Measurements from ENCODE around the gene REM2. TPM values are rescaled to one million over a fixed set of nuclear protein-coding genes. Genes with fewer than 3 reads are reported as not detected.

REM2 gene
- polyA plus RNA-seq, 1 of the 3 experiments (the other 2 are of a cell fraction) = 0.26 TPM

- Histone ChIP-seq H3K9ac (peak overlapping the region; percentile 88), H2AFZ (ENCODE audit: low read depth) (no peak overlapping the region), H3K4me3 (ENCODE audit: low read depth in 2 of 2, low read length in 1 of 2) (peak overlapping the region; percentile 54 to 71), H3K79me2 (ENCODE audit: insufficient read depth) (peaks cover 44% of the 10 kb centered on the region), H3K4me2 (peak overlapping the region; percentile 76), H4K20me1 (ENCODE audit: insufficient read depth) (no peaks in the 10 kb centered on the region), H3K9me3 (no peaks in the 10 kb centered on the region), H3K4me1 (ENCODE audit: control insufficient read depth in 1 of 2, insufficient read depth in 2 of 2, low read depth in 1 of 2, low read length in 1 of 2) (peaks cover 0 to 10% of the 10 kb centered on the region in 2 experiments; a peak in 1 of 4 replicates), H3K36me3 (replicated peaks in 1 of 2; ENCODE audit: control insufficient read depth in 1 of 2, insufficient read depth in 2 of 2, low read length in 1 of 2) (peaks cover 17 to 19% of the 10 kb centered on the region in 2 experiments), H3K9me2 (no peaks in the 10 kb centered on the region), H3K27me3 (ENCODE audit: insufficient read depth) (no peaks in the 10 kb centered on the region), H3K27ac (ENCODE audit: low read depth in 2 of 2, low read length in 1 of 2) (peak overlapping the region in 1 of 2 experiments; percentile 64; a peak in 2 of 4 replicates), H3F3A (replicated peaks; ENCODE audit: insufficient read depth) (peaks cover 12% of the 10 kb centered on the region)
- TF ChIP-seq NRF1 (IDR thresholded peaks at IDR 0.05; ENCODE audit: low read depth, low read length) = 0 out of 2 replicates have a peak, but pooled peaks have one; percentile 21
- TF ChIP-seq MEF2A (IDR thresholded peaks at IDR 0.05; ENCODE audit: borderline replicate concordance, low read depth) = no peak
- no peak for TF ChIP-seq IRF3 (IDR thresholded peaks at IDR 0.05; ENCODE audit: low read depth, low read length)
- TF ChIP-seq MAX (IDR thresholded peaks at IDR 0.05; ENCODE audit: low read depth) = peak; percentile 39; the same call in 1 of the 2 replicates
- no peak for TF ChIP-seq JUND (IDR thresholded peaks at IDR 0.05)
- TF ChIP-seq CTCF (IDR thresholded peaks at IDR 0.05) = 0 out of 2 replicates have a peak, but pooled peaks have one; percentile 8
- WGBS (ENCODE audit: low lambda C conversion rate) = 70% methylated on average over 55 of the region's 57 CpGs
- peak; percentile 62 for DNase-seq
- POLR2A ChIA-PET = interaction anchor here (2.6 kb wide), 1 partner anchor 12 kb away, joined by 12 read pairs; no protein-coding TSS in a partner anchor
- CTCF ChIA-PET = interaction anchor here (0.8 to 6.2 kb wide), 4 partner anchors 11 to 16 kb away, joined by 3 to 59 read pairs (median 26); no protein-coding TSS in a partner anchor
These were observed 45.8 kb upstream of the REM2 start for GRCh38 chr14:22837114-22837749.

GRCh38 chr14:22837750-22838538, 45.1 kb upstream of the REM2 start:
- CTCF ChIA-PET = interaction anchor here (0.8 to 6.2 kb wide), 4 partner anchors 11 to 143 kb away, joined by 3 to 59 read pairs (median 26); no protein-coding TSS in a partner anchor
- Histone ChIP-seq H2AFZ (ENCODE audit: low read depth) (no peak overlapping the region), H3K27ac (ENCODE audit: low read depth in 2 of 2, low read length in 1 of 2) (peak overlapping the region in 1 of 2 experiments; percentile 64; a peak in 2 of 4 replicates), H3K9ac (peak overlapping the region; percentile 88), H3K4me2 (peak overlapping the region; percentile 76), H3K4me3 (ENCODE audit: low read depth in 2 of 2, low read length in 1 of 2) (peak overlapping the region; percentile 54 to 71), H3K4me1 (ENCODE audit: control insufficient read depth in 1 of 2, insufficient read depth in 2 of 2, low read depth in 1 of 2, low read length in 1 of 2) (peaks cover 0 to 10% of the 10 kb centered on the region in 2 experiments; a peak in 1 of 4 replicates), H3K79me2 (ENCODE audit: insufficient read depth) (peaks cover 44% of the 10 kb centered on the region), H3K27me3 (ENCODE audit: insufficient read depth) (no peaks in the 10 kb centered on the region), H3F3A (replicated peaks; ENCODE audit: insufficient read depth) (peaks cover 10% of the 10 kb centered on the region), H3K36me3 (replicated peaks in 1 of 2; ENCODE audit: control insufficient read depth in 1 of 2, insufficient read depth in 2 of 2, low read length in 1 of 2) (peaks cover 15 to 19% of the 10 kb centered on the region in 2 experiments), H3K9me2 (no peaks in the 10 kb centered on the region), H4K20me1 (ENCODE audit: insufficient read depth) (no peaks in the 10 kb centered on the region), H3K9me3 (no peaks in the 10 kb centered on the region)
- POLR2A ChIA-PET = interaction anchor here (1.7 to 2.6 kb wide), 2 partner anchors 8 to 11 kb away, joined by 6 to 12 read pairs; partner anchors contain the start of gene MRPL52
- no peak for TF ChIP-seq TEAD4 (IDR thresholded peaks at IDR 0.05; ENCODE audit: borderline replicate concordance, insufficient read depth)
- 0 out of 2 replicates have a peak, but pooled peaks have one; percentile 16 for TF ChIP-seq TAF1 (IDR thresholded peaks at IDR 0.05; ENCODE audit: borderline replicate concordance, low read depth, low read length)
- 78% methylated on average over 20 of the region's 25 CpGs for WGBS (ENCODE audit: low lambda C conversion rate)
- no peak for DNase-seq
